EL (cell line): Measurements from ENCODE around the gene FERMT3.
A peak's percentile ranks its signal among the peaks of the same experiment; 100 is the strongest.

Source experiments
- DNase-seq: peaks from one replicate; pipeline ENCODE4 v3.0.0-alpha.2; 2016

The FERMT3 gene

GRCh38 chr11:64251016-64251752 is 44.7 kb downstream of the FERMT3 start, which contains the start of gene PLCB3:
Gene PLCB3, plus strand, starts transcription at chr11:64251530. Its CDS starts 120 bp downstream, at chr11:64251650.
- peak; percentile 55 for DNase-seq

- no peak for DNase-seq
These were observed 45.2 kb downstream of the FERMT3 start for GRCh38 chr11:64251753-64252002.

DNA sequence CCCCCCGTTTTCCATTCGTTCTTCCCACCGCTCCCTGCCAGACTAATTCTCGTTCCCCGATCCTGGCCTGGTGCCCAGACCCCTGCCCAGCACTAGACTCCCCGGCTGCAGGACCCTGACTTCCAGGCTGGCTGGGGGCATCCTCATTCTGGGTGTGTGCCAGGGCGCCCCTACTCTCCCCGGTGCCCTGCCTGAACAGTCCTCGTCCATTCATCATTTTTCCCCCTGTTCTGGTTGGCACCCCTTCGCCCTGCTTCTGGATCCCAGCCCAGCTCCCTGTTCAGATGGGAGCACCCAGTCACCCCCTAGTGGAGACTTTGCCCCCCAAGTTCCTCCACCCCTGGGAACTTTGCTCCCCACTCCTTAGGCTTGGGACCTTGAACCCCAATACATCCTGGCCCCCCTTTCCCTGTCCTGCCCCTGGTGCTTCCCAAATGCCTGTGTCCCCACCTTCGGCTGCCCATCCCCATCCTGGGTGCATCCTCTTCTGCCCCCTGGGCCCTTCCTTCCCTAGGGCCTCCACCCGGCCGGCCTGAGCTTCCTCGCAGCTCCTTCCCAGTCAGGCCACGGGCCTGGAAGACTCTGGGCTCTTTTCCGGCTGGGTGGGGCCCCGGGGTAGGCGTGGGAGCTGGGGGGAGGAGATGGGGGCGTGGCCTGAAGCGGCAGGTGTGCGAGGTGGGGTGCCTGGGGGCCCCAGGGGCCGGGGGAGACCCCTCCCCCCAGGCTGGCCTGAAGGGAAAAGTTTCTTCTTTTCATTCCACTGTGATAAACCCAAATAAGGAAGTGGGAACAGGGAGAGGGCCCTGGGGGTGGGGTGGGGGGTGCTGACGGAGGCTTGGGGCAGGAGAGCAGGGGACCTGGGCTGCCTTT is 45.7 kb downstream of the FERMT3 start:
- DNase-seq, result peak; percentile 69

DNA sequence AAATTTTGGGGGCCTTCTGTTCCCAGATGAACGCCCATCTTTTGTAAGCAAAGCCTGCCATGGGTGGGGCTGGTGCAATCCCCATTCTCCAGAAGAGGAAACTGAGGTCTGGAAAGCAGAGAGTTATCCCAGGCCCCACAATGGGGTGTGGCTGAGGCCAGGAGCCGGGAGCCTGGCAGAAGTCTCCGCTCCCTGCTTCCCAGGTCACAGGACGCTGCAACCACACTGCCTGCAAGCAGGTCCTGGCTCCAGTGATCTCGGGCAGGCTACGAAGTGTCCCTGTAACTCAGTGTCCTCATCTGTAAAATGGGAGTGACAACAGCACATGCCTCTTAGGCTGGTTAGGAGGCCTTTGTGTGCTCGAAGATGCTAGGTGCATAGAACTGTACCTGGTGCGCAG is 46.5 kb downstream of the FERMT3 start:
- no peak for DNase-seq

- no peak for DNase-seq
These were observed 47.0 kb downstream of the FERMT3 start for GRCh38 chr11:64253481-64253880.

- no peak for DNase-seq
These were observed 47.8 kb downstream of the FERMT3 start for GRCh38 chr11:64254326-64254725.

GRCh38 chr11:64255135-64256128 is 48.9 kb downstream of the FERMT3 start:
- no peak for DNase-seq

- no peak for DNase-seq
These were observed 49.8 kb downstream of the FERMT3 start for GRCh38 chr11:64256300-64256699.

GRCh38 chr11:64258356-64258755 is 51.8 kb downstream of the FERMT3 start:
- no peak for DNase-seq

DNA sequence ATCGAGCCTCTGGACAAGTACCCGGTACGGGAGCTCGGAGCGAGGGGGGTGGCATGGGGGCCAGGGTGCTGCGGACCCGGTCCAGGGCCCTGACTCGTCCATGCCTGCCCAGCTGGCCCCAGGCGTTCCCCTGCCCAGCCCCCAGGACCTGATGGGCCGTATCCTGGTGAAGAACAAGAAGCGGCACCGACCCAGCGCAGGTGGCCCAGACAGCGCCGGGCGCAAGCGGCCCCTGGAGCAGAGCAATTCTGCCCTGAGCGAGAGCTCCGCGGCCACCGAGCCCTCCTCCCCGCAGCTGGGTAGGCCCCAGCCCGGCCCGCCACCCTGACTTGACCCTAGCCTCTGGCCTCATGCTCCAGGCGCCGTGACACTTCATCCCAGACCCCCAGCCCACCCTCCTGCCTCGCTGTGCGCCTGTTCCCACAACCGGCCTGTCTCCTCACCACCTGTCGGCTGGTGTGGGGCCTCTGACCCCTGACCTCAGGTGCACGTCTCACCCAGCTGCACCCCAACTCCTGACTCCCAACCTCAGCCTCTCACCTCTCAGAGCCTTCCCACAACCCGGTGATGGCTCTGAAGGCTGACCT is 52.5 kb downstream of the FERMT3 start:
- DNase-seq, result no peak

- DNase-seq, result no peak
These were observed 53.1 kb downstream of the FERMT3 start for GRCh38 chr11:64259533-64260067.

GRCh38 chr11:64260147-64260708 is 53.7 kb downstream of the FERMT3 start:
- DNase-seq, result no peak

DNA sequence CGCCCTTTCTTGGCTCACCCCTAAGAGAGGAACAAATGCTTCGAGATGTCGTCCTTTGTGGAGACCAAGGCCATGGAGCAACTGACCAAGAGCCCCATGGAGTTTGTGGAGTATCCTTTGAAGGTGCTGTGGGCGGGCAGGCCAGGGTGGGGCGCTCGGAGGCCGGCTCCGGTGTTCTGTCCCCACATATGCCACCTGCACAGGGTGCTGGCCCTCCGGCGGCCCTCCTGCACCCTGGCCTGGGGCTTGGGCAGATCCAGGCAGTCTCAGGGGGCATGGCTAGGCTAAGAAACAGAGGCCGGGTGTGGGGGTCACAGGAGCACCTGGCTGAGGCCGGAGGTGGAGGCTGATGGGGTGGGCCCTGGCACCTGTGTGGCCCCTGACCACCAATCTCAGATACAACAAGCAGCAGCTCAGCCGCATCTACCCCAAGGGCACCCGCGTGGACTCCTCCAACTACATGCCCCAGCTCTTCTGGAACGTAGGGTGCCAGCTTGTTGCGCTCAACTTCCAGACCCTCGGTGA is 55.1 kb downstream of the FERMT3 start:
- no peak for DNase-seq

GRCh38 chr11:64262271-64263002 is 55.9 kb downstream of the FERMT3 start:
- no peak for DNase-seq

- DNase-seq, result peak; percentile 86
These were observed 56.8 kb downstream of the FERMT3 start for GRCh38 chr11:64263021-64263946.

DNA sequence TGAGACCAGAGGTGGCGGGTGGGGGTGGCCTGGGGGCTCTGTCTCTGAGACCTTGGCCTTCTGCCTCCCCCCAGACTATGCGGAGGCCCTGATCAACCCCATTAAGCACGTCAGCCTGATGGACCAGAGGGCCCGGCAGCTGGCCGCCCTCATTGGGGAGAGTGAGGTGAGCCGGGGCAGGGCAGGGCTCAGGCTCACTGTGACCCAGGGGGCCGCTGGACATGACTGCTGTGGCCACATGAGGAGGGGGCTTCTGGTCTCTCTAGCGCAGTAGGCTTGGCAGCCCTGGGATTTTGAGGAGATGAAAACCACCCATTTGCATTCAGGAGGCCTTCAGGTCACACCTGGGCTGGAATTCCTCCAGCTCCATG is 57.4 kb downstream of the FERMT3 start:
- DNase-seq, result no peak

- DNase-seq, result no peak
These were observed 57.9 kb downstream of the FERMT3 start for GRCh38 chr11:64264371-64264852.

- no peak for DNase-seq
These were observed 58.9 kb downstream of the FERMT3 start for GRCh38 chr11:64265176-64266160.

GRCh38 chr11:64266339-64266738 is 59.8 kb downstream of the FERMT3 start:
- peak; percentile 70 for DNase-seq
